Panc1 (cell line): ENCODE results near the gene WDR72. TPM values are rescaled to one million over a fixed set of nuclear protein-coding genes. Genes with fewer than 3 reads are reported as not detected.

ENCODE experiments used
- ATAC-seq: fragments of 200-7000 bp; cut with Tn5 transposase; 2 replicates; pipeline ENCODE4 v1.9.1; 2020; ENCODE audit warnings: mild to moderate bottlenecking, moderate library complexity
- BruUV-seq: library from RNA; stranded (reverse); fragments of 400-500 nt; replicated peaks from 2 replicates; lab custom pipeline; 2021; lab: Mats Ljungman, UMichigan
- CTCF ChIA-PET: fragments of 300-600 bp; sonication (Branson Sonifier 250); formaldehyde crosslinking; loops from one replicate; lab custom pipeline; 2022; ENCODE audit warnings: antibody characterized with exemption; lab: Charles Lee
- POLR2A ChIA-PET: fragments of 300-600 bp; sonication (Branson Sonifier 250); formaldehyde crosslinking; loops from one replicate; lab custom pipeline; 2022; ENCODE audit warnings: antibody characterized with exemption; lab: Charles Lee
- DNase-seq: peaks from one replicate; pipeline ENCODE4 v3.0.0-alpha.2; 2010; ENCODE audit warnings: low read depth, low spot score
- H3K27ac ChIP-seq: 2 replicates; pipeline ENCODE4 v1.5.1; 2011; ENCODE audit warnings: mild to moderate bottlenecking, low read length, inconsistent platforms
- H3K27me3 ChIP-seq: fragments of 200-500 bp; sonication (Bioruptor generic); 2 replicates; pipeline ENCODE4 v1.6.0; 2014; ENCODE audit warnings: low read length, inconsistent platforms; ENCODE audit not compliant: control insufficient read depth, insufficient read depth
- H3K36me3 ChIP-seq: fragments of 200-500 bp; sonication (Bioruptor generic); 2 replicates; pipeline ENCODE4 v1.5.1; 2014; ENCODE audit warnings: inconsistent platforms, mild to moderate bottlenecking, low read length, moderate library complexity; ENCODE audit not compliant: control insufficient read depth, insufficient read depth
- H3K4me1 ChIP-seq: 2 replicates; pipeline ENCODE4 v1.5.1; 2011; ENCODE audit warnings: inconsistent platforms, mild to moderate bottlenecking, low read length, moderate library complexity; ENCODE audit not compliant: control insufficient read depth, insufficient read depth
- H3K4me3 ChIP-seq, 2 experiments: 2 replicates each; pipeline ENCODE4 v1.5.1; 2011 to 2012; ENCODE audit warnings: low read depth in 2 of 2, low read length in 2 of 2, mild to moderate bottlenecking in 2 of 2, inconsistent platforms in 1 of 2, moderate library complexity in 1 of 2
- H3K9me3 ChIP-seq: fragments of 200-500 bp; sonication (Bioruptor generic); 2 replicates; pipeline ENCODE4 v1.5.1; 2014; ENCODE audit warnings: low read depth, mild to moderate bottlenecking, inconsistent platforms, low read length, moderate library complexity; ENCODE audit not compliant: control insufficient read depth, insufficient read depth
- POLR2AphosphoS5 ChIP-seq: IDR thresholded peaks from 2 replicates; pipeline ENCODE4 v1.6.1; 2012; ENCODE audit warnings: mild to moderate bottlenecking, low read depth, low read length, moderate library complexity
- SIN3A ChIP-seq: IDR thresholded peaks from 2 replicates; pipeline ENCODE4 v1.6.1; 2012; ENCODE audit warnings: low read depth, mild to moderate bottlenecking, low read length, moderate library complexity, borderline replicate concordance; ENCODE audit not compliant: insufficient read depth
- TCF7L2 ChIP-seq: IDR thresholded peaks from 2 replicates; pipeline ENCODE4 v1.6.1; 2011; ENCODE audit warnings: mild to moderate bottlenecking, low read depth, low read length, inconsistent platforms
- in situ Hi-C: cut with HindIII; loops from 2 replicates; pipeline ENCODE4 v1.10.0; 2016; ENCODE audit warnings: low sequenced_read_pairs, low pct_unique_long_range_greater_than_20kb
- intact Hi-C: fragments of 100-400 bp; cut with micrococcal nuclease; formaldehyde crosslinking; loops from one replicate; pipeline ENCODE4 v1.10.0; 2022; ENCODE audit not compliant: unreplicated experiment
- total RNA-seq: library from RNA; stranded (reverse); gene quantifications from one replicate; pipeline ENCODE4 v1.2.1, GENCODE V29; 2021; ENCODE audit not compliant: unreplicated experiment
- TF ChIP-seq, protein P1 (sequence below), 2 experiments: IDR thresholded peaks; 2 replicates each; pipeline ENCODE4 v1.6.1; 2011 to 2012; ENCODE audit warnings: low read depth in 2 of 2, control low read depth in 1 of 2, low read length in 1 of 2, mild to moderate bottlenecking in 1 of 2, moderate library complexity in 1 of 2; ENCODE audit not compliant: insufficient read depth in 1 of 2
- TF ChIP-seq, protein P2 (sequence below): fragments of 450-650 bp; IDR thresholded peaks from 2 replicates; pipeline ENCODE4 v1.5.1; 2017; ENCODE audit warnings: mild to moderate bottlenecking

WDR72 gene
- total RNA-seq, 1 experiment from 2014 or later = 0.03 TPM

DNA sequence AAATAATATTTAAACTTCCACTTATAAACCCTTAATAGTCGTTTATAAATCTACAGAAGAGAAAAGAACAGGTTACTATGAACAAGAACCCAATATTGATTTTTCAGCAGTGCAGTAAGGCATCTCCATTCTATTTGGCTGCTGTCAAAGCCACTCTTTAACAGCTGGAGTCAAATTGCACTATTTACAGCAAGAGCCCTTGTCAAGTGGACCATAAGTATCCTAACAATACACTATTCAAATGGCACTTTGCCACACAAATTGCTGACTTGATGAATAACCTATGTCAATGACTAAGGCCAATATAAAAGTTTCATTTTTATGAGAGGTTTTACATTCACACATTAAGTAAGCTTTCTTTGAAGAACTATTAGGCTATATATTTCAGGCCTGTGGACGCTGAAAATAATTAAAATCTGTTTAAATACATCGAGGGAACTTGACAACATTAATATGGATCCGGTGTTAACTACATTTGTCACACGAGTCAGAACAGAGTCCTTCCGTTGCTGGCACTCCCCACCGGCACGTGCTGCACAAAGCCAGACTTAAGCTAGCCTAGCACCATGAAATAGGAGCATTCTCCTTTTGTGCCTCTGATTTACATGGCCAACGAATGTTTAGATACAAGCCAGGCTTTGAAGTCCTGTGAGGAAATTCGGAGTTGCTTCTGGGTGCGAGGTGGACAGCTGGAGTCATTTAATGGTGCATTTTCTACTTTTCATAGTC, 100.5 kb downstream of the WDR72 start:
- no peaks in the 10 kb centered on the region for H3K36me3 ChIP-seq
- in situ Hi-C loops (no loop called here), intact Hi-C loops (no loop called here)
- H3K4me1 ChIP-seq = no peaks in the 10 kb centered on the region
- no peaks in the 10 kb centered on the region for H3K27me3 ChIP-seq
- BruUV-seq = no TSS peak
- no peak overlapping the region for H3K27ac ChIP-seq
- ChIA-PET CTCF (no interaction called here), POLR2A (no interaction called here)
- DNase-seq = no peak
- ATAC-seq = no peak
- H3K9me3 ChIP-seq = no peaks in the 10 kb centered on the region
- TF ChIP-seq SIN3A (no peak), TCF7L2 (no peak), POLR2AphosphoS5 (no peak)
- TF ChIP-seq, protein P1, sequence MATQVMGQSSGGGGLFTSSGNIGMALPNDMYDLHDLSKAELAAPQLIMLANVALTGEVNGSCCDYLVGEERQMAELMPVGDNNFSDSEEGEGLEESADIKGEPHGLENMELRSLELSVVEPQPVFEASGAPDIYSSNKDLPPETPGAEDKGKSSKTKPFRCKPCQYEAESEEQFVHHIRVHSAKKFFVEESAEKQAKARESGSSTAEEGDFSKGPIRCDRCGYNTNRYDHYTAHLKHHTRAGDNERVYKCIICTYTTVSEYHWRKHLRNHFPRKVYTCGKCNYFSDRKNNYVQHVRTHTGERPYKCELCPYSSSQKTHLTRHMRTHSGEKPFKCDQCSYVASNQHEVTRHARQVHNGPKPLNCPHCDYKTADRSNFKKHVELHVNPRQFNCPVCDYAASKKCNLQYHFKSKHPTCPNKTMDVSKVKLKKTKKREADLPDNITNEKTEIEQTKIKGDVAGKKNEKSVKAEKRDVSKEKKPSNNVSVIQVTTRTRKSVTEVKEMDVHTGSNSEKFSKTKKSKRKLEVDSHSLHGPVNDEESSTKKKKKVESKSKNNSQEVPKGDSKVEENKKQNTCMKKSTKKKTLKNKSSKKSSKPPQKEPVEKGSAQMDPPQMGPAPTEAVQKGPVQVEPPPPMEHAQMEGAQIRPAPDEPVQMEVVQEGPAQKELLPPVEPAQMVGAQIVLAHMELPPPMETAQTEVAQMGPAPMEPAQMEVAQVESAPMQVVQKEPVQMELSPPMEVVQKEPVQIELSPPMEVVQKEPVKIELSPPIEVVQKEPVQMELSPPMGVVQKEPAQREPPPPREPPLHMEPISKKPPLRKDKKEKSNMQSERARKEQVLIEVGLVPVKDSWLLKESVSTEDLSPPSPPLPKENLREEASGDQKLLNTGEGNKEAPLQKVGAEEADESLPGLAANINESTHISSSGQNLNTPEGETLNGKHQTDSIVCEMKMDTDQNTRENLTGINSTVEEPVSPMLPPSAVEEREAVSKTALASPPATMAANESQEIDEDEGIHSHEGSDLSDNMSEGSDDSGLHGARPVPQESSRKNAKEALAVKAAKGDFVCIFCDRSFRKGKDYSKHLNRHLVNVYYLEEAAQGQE (IDR thresholded peaks at IDR 0.05; ENCODE audit: insufficient read depth in 1 of 2, low read depth in 2 of 2, low read length in 1 of 2) = no peak
- TF ChIP-seq, protein P2, sequence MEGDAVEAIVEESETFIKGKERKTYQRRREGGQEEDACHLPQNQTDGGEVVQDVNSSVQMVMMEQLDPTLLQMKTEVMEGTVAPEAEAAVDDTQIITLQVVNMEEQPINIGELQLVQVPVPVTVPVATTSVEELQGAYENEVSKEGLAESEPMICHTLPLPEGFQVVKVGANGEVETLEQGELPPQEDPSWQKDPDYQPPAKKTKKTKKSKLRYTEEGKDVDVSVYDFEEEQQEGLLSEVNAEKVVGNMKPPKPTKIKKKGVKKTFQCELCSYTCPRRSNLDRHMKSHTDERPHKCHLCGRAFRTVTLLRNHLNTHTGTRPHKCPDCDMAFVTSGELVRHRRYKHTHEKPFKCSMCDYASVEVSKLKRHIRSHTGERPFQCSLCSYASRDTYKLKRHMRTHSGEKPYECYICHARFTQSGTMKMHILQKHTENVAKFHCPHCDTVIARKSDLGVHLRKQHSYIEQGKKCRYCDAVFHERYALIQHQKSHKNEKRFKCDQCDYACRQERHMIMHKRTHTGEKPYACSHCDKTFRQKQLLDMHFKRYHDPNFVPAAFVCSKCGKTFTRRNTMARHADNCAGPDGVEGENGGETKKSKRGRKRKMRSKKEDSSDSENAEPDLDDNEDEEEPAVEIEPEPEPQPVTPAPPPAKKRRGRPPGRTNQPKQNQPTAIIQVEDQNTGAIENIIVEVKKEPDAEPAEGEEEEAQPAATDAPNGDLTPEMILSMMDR = no peak
- no peak overlapping the region for H3K4me3 ChIP-seq

DNA sequence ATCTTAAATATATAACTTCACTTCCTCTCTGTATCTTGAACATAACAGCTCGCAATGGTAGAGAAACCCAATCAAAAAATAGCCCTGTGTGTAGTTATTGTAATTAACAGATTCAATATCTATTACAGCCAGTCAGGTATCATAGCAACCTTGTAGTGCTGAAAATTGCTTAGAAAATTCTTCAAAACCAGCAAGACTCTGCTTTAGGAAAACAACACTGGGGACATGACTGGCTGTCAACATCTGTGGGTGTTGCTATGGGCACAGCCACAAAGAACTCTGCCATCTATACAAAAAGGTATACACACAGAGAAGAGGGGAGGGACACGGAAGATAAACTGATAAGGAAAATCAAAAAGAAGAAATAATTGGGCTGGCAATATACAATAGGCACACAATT, 101.2 kb downstream of the WDR72 start:
- BruUV-seq = no TSS peak
- ATAC-seq (no peak), DNase-seq (no peak)
- H3K9me3 ChIP-seq = no peaks in the 10 kb centered on the region
- in situ Hi-C loops (no loop called here), intact Hi-C loops (no loop called here)
- H3K27me3 ChIP-seq = no peaks in the 10 kb centered on the region
- H3K4me3 ChIP-seq = no peak overlapping the region
- no peaks in the 10 kb centered on the region for H3K4me1 ChIP-seq
- CTCF ChIA-PET = interaction anchor here (0.6 kb wide), 1 partner anchor 1578 kb away, joined by 9 read pairs; no protein-coding TSS in a partner anchor
- POLR2A ChIA-PET = no interaction called here
- no peak overlapping the region for H3K27ac ChIP-seq
- no peaks in the 10 kb centered on the region for H3K36me3 ChIP-seq
- TF ChIP-seq, protein P1 (IDR thresholded peaks at IDR 0.05; ENCODE audit: insufficient read depth in 1 of 2, low read depth in 2 of 2, low read length in 1 of 2) = no peak
- TF ChIP-seq POLR2AphosphoS5 (no peak), TCF7L2 (no peak), SIN3A (no peak)
